PC-9 (cell line): ENCODE measurements around the gene RPL13.

Experiments used
- CTCF ChIP-seq: fragments of 200-600 bp; sonication (generic); conservative IDR thresholded peaks from 2 replicates; pipeline ENCODE4 v1.6.1; 2017; ENCODE audit warnings: mixed run types, antibody characterized with exemption, mild to moderate bottlenecking, moderate library complexity
- EZH2 ChIP-seq: fragments of 200-600 bp; sonication (generic); IDR thresholded peaks from 2 replicates; pipeline ENCODE4 v1.8.0; 2017; ENCODE audit warnings: antibody characterized with exemption, low read depth

DNA sequence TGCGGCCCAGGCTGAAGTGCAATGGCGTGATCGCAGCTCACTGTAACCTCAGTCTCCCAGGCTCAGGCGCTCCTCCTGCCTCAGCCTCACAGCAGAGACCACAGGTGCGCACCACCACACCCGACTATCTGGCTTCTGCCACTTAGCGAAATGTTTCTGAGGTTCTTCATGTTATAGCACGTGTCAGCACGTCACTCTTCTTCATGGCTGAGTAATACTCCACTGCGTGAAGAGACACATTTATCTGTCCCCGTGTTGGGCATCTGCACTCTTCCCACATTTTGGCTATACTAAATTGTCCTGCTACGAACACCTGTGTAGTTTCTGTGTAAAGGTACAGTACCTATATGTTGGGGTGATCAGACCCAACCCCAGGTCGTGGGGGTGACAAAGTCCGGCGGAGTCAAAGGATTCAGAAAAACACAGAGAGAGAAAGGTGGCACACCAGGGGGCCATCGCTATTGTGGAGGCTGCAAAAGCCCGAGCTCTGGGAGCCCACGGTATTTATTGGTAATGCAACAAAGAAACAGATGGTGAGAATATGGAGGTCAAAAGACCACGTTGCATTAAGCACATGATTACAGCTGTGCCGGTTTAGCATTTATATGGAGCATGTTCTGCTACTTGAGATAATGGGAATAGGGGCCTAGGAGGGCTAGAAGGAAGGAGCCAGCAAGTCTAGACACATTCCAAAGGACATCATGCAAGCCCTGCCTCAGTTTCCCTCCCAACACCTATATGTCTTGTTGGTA is 52.1 kb downstream of the RPL13 start:
- TF ChIP-seq CTCF: no peak
- no peak for TF ChIP-seq EZH2
